ENCODE data around the gene XAB2.
"Not testable (repeated sequence)": the region's sequence is repeated elsewhere in the genome, so short reads cannot be mapped to it uniquely, and the experiment has no call there.

Gene XAB2

GRCh38 chr19:7645656-7646425 is 16.5 kb upstream of the XAB2 start:
- H3K9me3 ChIP-seq (ENCODE audit: low read depth, low read length), result no peaks in the 10 kb centered on the region
- no peak overlapping the region for H3K9ac ChIP-seq (ENCODE audit: insufficient read length)
- no peaks in the 10 kb centered on the region for H3K36me3 ChIP-seq (ENCODE audit: insufficient read depth, low read length)
- H3K27ac ChIP-seq, result no peak overlapping the region
- TF ChIP-seq POLR2AphosphoS5 (IDR thresholded peaks at IDR 0.05; ENCODE audit: borderline replicate concordance, low read depth, low read length) (no peak), EZH2 (IDR thresholded peaks at IDR 0.05) (no peak), FOXP2 (optimal IDR thresholded peaks at IDR 0.05; ENCODE audit: control extremely low read depth, extremely low read length, insufficient read depth) (no peak)
- no peak for DNase-seq (ENCODE audit: low read depth, low spot score)
- H3K4me3 ChIP-seq, result no peak overlapping the region

GRCh38 chr19:7645163-7645562 is 15.8 kb upstream of the XAB2 start:
- TF ChIP-seq FOXP2 (optimal IDR thresholded peaks at IDR 0.05; ENCODE audit: control extremely low read depth, extremely low read length, insufficient read depth) (no peak), POLR2AphosphoS5 (IDR thresholded peaks at IDR 0.05; ENCODE audit: borderline replicate concordance, low read depth, low read length) (no peak; the same call in 1 of the 2 replicates), EZH2 (IDR thresholded peaks at IDR 0.05) (no peak)
- no peak overlapping the region for H3K4me3 ChIP-seq
- no peak overlapping the region for H3K9ac ChIP-seq (ENCODE audit: insufficient read length)
- no peaks in the 10 kb centered on the region for H3K9me3 ChIP-seq (ENCODE audit: low read depth, low read length)
- no peaks in the 10 kb centered on the region for H3K36me3 ChIP-seq (ENCODE audit: insufficient read depth, low read length)
- no peak for DNase-seq (ENCODE audit: low read depth, low spot score)
- no peak overlapping the region for H3K27ac ChIP-seq

GRCh38 chr19:7644550-7644877 is 15.2 kb upstream of the XAB2 start:
- H3K36me3 ChIP-seq (ENCODE audit: insufficient read depth, low read length), result no peaks in the 10 kb centered on the region
- H3K9me3 ChIP-seq (ENCODE audit: low read depth, low read length), result no peaks in the 10 kb centered on the region
- H3K4me3 ChIP-seq, result no peak overlapping the region
- H3K9ac ChIP-seq (ENCODE audit: insufficient read length), result no peak overlapping the region
- no peak for DNase-seq (ENCODE audit: low read depth, low spot score)
- no peak overlapping the region for H3K27ac ChIP-seq
- TF ChIP-seq POLR2AphosphoS5 (IDR thresholded peaks at IDR 0.05; ENCODE audit: borderline replicate concordance, low read depth, low read length), result no peak
- TF ChIP-seq EZH2 (IDR thresholded peaks at IDR 0.05), result no peak
- no peak for TF ChIP-seq FOXP2 (optimal IDR thresholded peaks at IDR 0.05; ENCODE audit: control extremely low read depth, extremely low read length, insufficient read depth)

- H3K36me3 ChIP-seq (ENCODE audit: insufficient read depth, low read length); DNase-seq (ENCODE audit: low read depth, low spot score): not testable (repeated sequence)
These were observed 14.5 kb upstream of the XAB2 start for GRCh38 chr19:7643629-7644549.

GRCh38 chr19:7643031-7643415 is 13.7 kb upstream of the XAB2 start:
- DNase-seq (ENCODE audit: low read depth, low spot score), result no peak
- H3K9ac ChIP-seq (ENCODE audit: insufficient read length), result no peak overlapping the region
- H3K9me3 ChIP-seq (ENCODE audit: low read depth, low read length), result no peaks in the 10 kb centered on the region
- no peak overlapping the region for H3K27ac ChIP-seq
- H3K4me3 ChIP-seq, result no peak overlapping the region
- TF ChIP-seq FOXP2 (optimal IDR thresholded peaks at IDR 0.05; ENCODE audit: control extremely low read depth, extremely low read length, insufficient read depth) (no peak), EZH2 (IDR thresholded peaks at IDR 0.05) (no peak), POLR2AphosphoS5 (IDR thresholded peaks at IDR 0.05; ENCODE audit: borderline replicate concordance, low read depth, low read length) (no peak)
- no peaks in the 10 kb centered on the region for H3K36me3 ChIP-seq (ENCODE audit: insufficient read depth, low read length)

More at GRCh38 chr19:7643629-7644549, 14.5 kb upstream of the XAB2 start:
- H3K27ac ChIP-seq; H3K4me3 ChIP-seq; H3K9me3 ChIP-seq (ENCODE audit: low read depth, low read length); H3K9ac ChIP-seq (ENCODE audit: insufficient read length): not testable (repeated sequence)

GRCh38 chr19:7642295-7643030 is 13.1 kb upstream of the XAB2 start:
- no peaks in the 10 kb centered on the region for H3K9me3 ChIP-seq (ENCODE audit: low read depth, low read length)
- TF ChIP-seq FOXP2 (optimal IDR thresholded peaks at IDR 0.05; ENCODE audit: control extremely low read depth, extremely low read length, insufficient read depth) (no peak), EZH2 (IDR thresholded peaks at IDR 0.05) (no peak), POLR2AphosphoS5 (IDR thresholded peaks at IDR 0.05; ENCODE audit: borderline replicate concordance, low read depth, low read length) (no peak)
- no peaks in the 10 kb centered on the region for H3K36me3 ChIP-seq (ENCODE audit: insufficient read depth, low read length)
- DNase-seq (ENCODE audit: low read depth, low spot score), result no peak
- H3K4me3 ChIP-seq, result no peak overlapping the region
- no peak overlapping the region for H3K27ac ChIP-seq
- no peak overlapping the region for H3K9ac ChIP-seq (ENCODE audit: insufficient read length)

GRCh38 chr19:7641290-7642276 is 12.2 kb upstream of the XAB2 start:
- DNase-seq (ENCODE audit: low read depth, low spot score), result no peak
- H3K4me3 ChIP-seq, result no peak overlapping the region
- H3K9ac ChIP-seq (ENCODE audit: insufficient read length), result no peak overlapping the region
- H3K36me3 ChIP-seq (ENCODE audit: insufficient read depth, low read length), result no peaks in the 10 kb centered on the region
- TF ChIP-seq POLR2AphosphoS5 (IDR thresholded peaks at IDR 0.05; ENCODE audit: borderline replicate concordance, low read depth, low read length), result no peak
- no peak for TF ChIP-seq EZH2 (IDR thresholded peaks at IDR 0.05)
- no peak for TF ChIP-seq FOXP2 (optimal IDR thresholded peaks at IDR 0.05; ENCODE audit: control extremely low read depth, extremely low read length, insufficient read depth)
- H3K9me3 ChIP-seq (ENCODE audit: low read depth, low read length), result no peaks in the 10 kb centered on the region
- no peak overlapping the region for H3K27ac ChIP-seq
